Hepatocyte (in vitro differentiated cells): ENCODE measurements around the gene HOXC9. TPM values are rescaled to one million over a fixed set of nuclear protein-coding genes. Genes with fewer than 3 reads are reported as not detected.

ENCODE experiments used
- DNase-seq: peaks from one replicate; pipeline ENCODE4 v3.0.0-alpha.2; 2016; ENCODE audit warnings: low spot score
- H2AFZ ChIP-seq: fragments of 200-600 bp; sonication (generic); 2 replicates; pipeline ENCODE4 v1.6.0; 2016; ENCODE audit warnings: antibody characterized with exemption, mild to moderate bottlenecking
- H3K27ac ChIP-seq: fragments of 200-600 bp; sonication (generic); 2 replicates; pipeline ENCODE4 v1.5.1; 2016; ENCODE audit warnings: mild to moderate bottlenecking
- H3K27me3 ChIP-seq: fragments of 200-600 bp; sonication (generic); 2 replicates; pipeline ENCODE4 v1.6.1; 2016
- H3K36me3 ChIP-seq: fragments of 200-600 bp; sonication (generic); replicated peaks from 2 replicates; pipeline ENCODE4 v1.5.1; 2016; ENCODE audit warnings: low read depth; ENCODE audit not compliant: insufficient read depth
- H3K4me1 ChIP-seq: fragments of 200-600 bp; sonication (generic); 2 replicates; pipeline ENCODE4 v1.5.1; 2016; ENCODE audit warnings: mild to moderate bottlenecking, moderate library complexity; ENCODE audit not compliant: insufficient read depth
- H3K4me2 ChIP-seq: fragments of 200-600 bp; sonication (generic); 2 replicates; pipeline ENCODE4 v1.6.0; 2016
- H3K4me3 ChIP-seq: fragments of 200-600 bp; sonication (generic); 2 replicates; pipeline ENCODE4 v1.5.1; 2016; ENCODE audit warnings: mild to moderate bottlenecking
- H3K79me2 ChIP-seq: fragments of 200-600 bp; sonication (generic); 2 replicates; pipeline ENCODE4 v1.6.0; 2017; ENCODE audit warnings: mild to moderate bottlenecking
- H3K9me2 ChIP-seq: fragments of 200-600 bp; sonication (generic); replicated peaks from 2 replicates; pipeline ENCODE4 v1.6.0; 2017; ENCODE audit warnings: mild to moderate bottlenecking; ENCODE audit not compliant: insufficient read depth
- H3K9me3 ChIP-seq: fragments of 200-600 bp; sonication (generic); 2 replicates; pipeline ENCODE4 v1.5.1; 2016; ENCODE audit warnings: low read depth, mild to moderate bottlenecking
- H4K20me1 ChIP-seq: fragments of 200-600 bp; sonication (generic); 2 replicates; pipeline ENCODE4 v1.6.0; 2016; ENCODE audit warnings: mild to moderate bottlenecking; ENCODE audit not compliant: insufficient read depth, poor library complexity, severe bottlenecking
- CTCF ChIP-seq: fragments of 200-600 bp; sonication (generic); IDR thresholded peaks from 2 replicates; pipeline ENCODE4 v1.5.1; 2016; ENCODE audit warnings: antibody characterized with exemption, mild to moderate bottlenecking; ENCODE audit not compliant: poor library complexity
- EZH2 ChIP-seq: fragments of 200-600 bp; sonication (generic); IDR thresholded peaks from 2 replicates; pipeline ENCODE4 v1.6.1; 2016; ENCODE audit warnings: antibody characterized with exemption, mild to moderate bottlenecking, borderline replicate concordance
- EZH2phosphoT487 ChIP-seq: fragments of 200-600 bp; sonication (generic); IDR thresholded peaks from one replicate; pipeline ENCODE4 v1.6.1; 2018; ENCODE audit warnings: antibody characterized with exemption, mild to moderate bottlenecking, low read depth, moderate library complexity; ENCODE audit not compliant: unreplicated experiment, severe bottlenecking
- WGBS: methylation state at CpG from one replicate; pipeline ENCODE4 v1.1.6; 2016; ENCODE audit warnings: low lambda C conversion rate; ENCODE audit errors: missing lambda C conversion rate; 5-methylcytosine and 5-hydroxymethylcytosine counted together
- polyA plus RNA-seq: library from polyadenylated mRNA; unstranded; fragments of >200 nt; fragmentation: Nextera tagmentation; extraction: Ambion mirVana; gene quantifications from 2 replicates; pipeline ENCODE4 v1.2.1, GENCODE V29; 2016
- total RNA-seq: library from RNA; depleted of rRNA; stranded (reverse); fragments of >200 nt; gene quantifications from 2 replicates; pipeline ENCODE4 v1.2.3, GENCODE V29; 2014

The HOXC9 gene
- total and polyA plus RNA-seq, 2 experiments from 2014 or later, result 0.10 to 4.1 TPM

- H3K4me2 ChIP-seq, result no peak overlapping the region
- no peaks in the 10 kb centered on the region for H3K9me2 ChIP-seq
- TF ChIP-seq EZH2phosphoT487 (no peak), EZH2 (no peak), CTCF (no peak)
- no peaks in the 10 kb centered on the region for H4K20me1 ChIP-seq
- H3K9me3 ChIP-seq, result no peaks in the 10 kb centered on the region
- peaks cover 30% of the 10 kb centered on the region for H3K4me1 ChIP-seq
- no peak for DNase-seq
- no peaks in the 10 kb centered on the region for H3K79me2 ChIP-seq
- peaks cover 98% of the 10 kb centered on the region for H3K27me3 ChIP-seq
- no peak overlapping the region for H2AFZ ChIP-seq
- no peak overlapping the region for H3K27ac ChIP-seq
- H3K4me3 ChIP-seq, result no peak overlapping the region
- 15% methylated on average over 9 of the region's 11 CpGs for WGBS
- H3K36me3 ChIP-seq, result no peaks in the 10 kb centered on the region
Observed at GRCh38 chr12:53998110-53998899, 1.7 kb upstream of the HOXC9 start.

GRCh38 chr12:53998900-53999236 lies 1.1 kb upstream of the HOXC9 start:
- H4K20me1 ChIP-seq, result no peaks in the 10 kb centered on the region
- WGBS, result 27% methylated on average over 13 of the region's 13 CpGs
- H3K27ac ChIP-seq, result no peak overlapping the region
- H3K36me3 ChIP-seq, result no peaks in the 10 kb centered on the region
- no peaks in the 10 kb centered on the region for H3K9me3 ChIP-seq
- H2AFZ ChIP-seq, result no peak overlapping the region
- H3K9me2 ChIP-seq, result no peaks in the 10 kb centered on the region
- DNase-seq, result no peak
- H3K4me1 ChIP-seq, result peaks cover 30% of the 10 kb centered on the region
- peaks cover 98% of the 10 kb centered on the region for H3K27me3 ChIP-seq
- H3K79me2 ChIP-seq, result no peaks in the 10 kb centered on the region
- no peak overlapping the region for H3K4me3 ChIP-seq
- TF ChIP-seq EZH2 (peak; percentile 86), CTCF (no peak), EZH2phosphoT487 (no peak)
- H3K4me2 ChIP-seq, result no peak overlapping the region

GRCh38 chr12:53999559-54000115 lies 324 bp upstream of the HOXC9 start:
- H3K36me3 ChIP-seq, result no peaks in the 10 kb centered on the region
- peak overlapping the region; percentile 42 for H2AFZ ChIP-seq
- peaks cover 98% of the 10 kb centered on the region for H3K27me3 ChIP-seq
- no peaks in the 10 kb centered on the region for H3K9me3 ChIP-seq
- no peak for DNase-seq
- peaks cover 23% of the 10 kb centered on the region for H3K4me1 ChIP-seq
- no peaks in the 10 kb centered on the region for H3K79me2 ChIP-seq
- WGBS, result 8% methylated on average over 32 of the region's 35 CpGs
- H3K27ac ChIP-seq, result no peak overlapping the region
- no peaks in the 10 kb centered on the region for H3K9me2 ChIP-seq
- peak overlapping the region; percentile 90 for H3K4me2 ChIP-seq
- H3K4me3 ChIP-seq, result no peak overlapping the region
- TF ChIP-seq CTCF, result no peak
- TF ChIP-seq EZH2phosphoT487, result peak; percentile 73
- H4K20me1 ChIP-seq, result no peaks in the 10 kb centered on the region
